ENCODE results near the gene C2CD2L.
A peak's percentile ranks its signal among the peaks of the same experiment; 100 is the strongest.
"Not testable (repeated sequence)": the region's sequence is repeated elsewhere in the genome, so short reads cannot be mapped to it uniquely, and the experiment has no call there.

C2CD2L gene

GRCh38 chr11:119106564-119107537 lies at the start of gene C2CD2L:
TSS of gene C2CD2L (plus strand) at chr11:119107344. CDS start at chr11:119107742, 398 bp downstream.
- no peak for DNase-seq (ENCODE audit: low read depth, low spot score)
- ChIA-PET CTCF (interaction anchor here (0.6 to 3.8 kb wide), 13 partner anchors 8 to 268 kb away, joined by 3 to 23 read pairs (median 4); partner anchors contain the start of gene CBL), POLR2A (interaction anchor here (0.8 to 1.7 kb wide), 7 partner anchors 9 to 210 kb away, joined by 3 to 8 read pairs (median 3); partner anchors contain the start of genes HINFP, HMBS and VPS11)
- no peak for TF ChIP-seq CTCF (IDR thresholded peaks at IDR 0.05; ENCODE audit: insufficient read depth, low read length, missing control alignments)
- peak within 1 kb of the TSS; percentile 82 for H3K4me3 ChIP-seq (ENCODE audit: low read depth, low read length)

- H3K4me3 ChIP-seq (ENCODE audit: low read depth, low read length); DNase-seq (ENCODE audit: low read depth, low spot score): not testable (repeated sequence)
- CTCF ChIA-PET = interaction anchor here (2.0 kb wide), 1 partner anchor 28 kb away, joined by 5 read pairs; no protein-coding TSS in a partner anchor
- POLR2A ChIA-PET = interaction anchor here (1.9 kb wide), 1 partner anchor 8 kb away, joined by 6 read pairs; the partner anchor contains the start of gene VPS11
Measured at GRCh38 chr11:119059128-119059527, 48.0 kb upstream of the C2CD2L start.

GRCh38 chr11:119061256-119061655 lies 45.9 kb upstream of the C2CD2L start:
- ChIA-PET POLR2A (no interaction called here), CTCF (interaction anchor here (0.6 kb wide), 1 partner anchor 67 kb away, joined by 3 read pairs; no protein-coding TSS in a partner anchor)
- no peak for DNase-seq (ENCODE audit: low read depth, low spot score)
- TF ChIP-seq CTCF (IDR thresholded peaks at IDR 0.05; ENCODE audit: insufficient read depth, low read length, missing control alignments) = no peak
- no peak overlapping the region for H3K4me3 ChIP-seq (ENCODE audit: low read depth, low read length)

GRCh38 chr11:119062779-119063178 lies 44.4 kb upstream of the C2CD2L start:
- CTCF ChIA-PET = interaction anchor here (1.0 to 1.1 kb wide), 2 partner anchors 134 to 261 kb away, joined by 3 to 4 read pairs; no protein-coding TSS in a partner anchor
- no peak for TF ChIP-seq CTCF (IDR thresholded peaks at IDR 0.05; ENCODE audit: insufficient read depth, low read length, missing control alignments)
- POLR2A ChIA-PET = no interaction called here
- no peak for DNase-seq (ENCODE audit: low read depth, low spot score)
- no peak overlapping the region for H3K4me3 ChIP-seq (ENCODE audit: low read depth, low read length)

- CTCF ChIA-PET = interaction anchor here (0.8 to 2.3 kb wide), 5 partner anchors 10 to 258 kb away, joined by 3 to 9 read pairs (median 7); partner anchors contain the start of gene HMBS
- no peak overlapping the region for H3K4me3 ChIP-seq (ENCODE audit: low read depth, low read length)
- POLR2A ChIA-PET = interaction anchor here (0.6 to 1.0 kb wide), 2 partner anchors 15 to 20 kb away, joined by 3 to 4 read pairs; no protein-coding TSS in a partner anchor
- TF ChIP-seq CTCF (IDR thresholded peaks at IDR 0.05; ENCODE audit: insufficient read depth, low read length, missing control alignments) = peak; percentile 58
- DNase-seq (ENCODE audit: low read depth, low spot score) = no peak
Measured at GRCh38 chr11:119065369-119065768, 41.8 kb upstream of the C2CD2L start.

- no peak for TF ChIP-seq CTCF (IDR thresholded peaks at IDR 0.05; ENCODE audit: insufficient read depth, low read length, missing control alignments)
- CTCF ChIA-PET = interaction anchor here (0.8 to 2.0 kb wide), 13 partner anchors 10 to 270 kb away, joined by 3 to 9 read pairs (median 4); partner anchors contain the start of genes DPAGT1 and HMBS
- peak; percentile 77 for DNase-seq (ENCODE audit: low read depth, low spot score)
- POLR2A ChIA-PET = interaction anchor here (0.6 to 1.8 kb wide), 11 partner anchors 9 to 49 kb away, joined by 3 to 15 read pairs (median 4); partner anchors contain the start of genes C2CD2L, DPAGT1, HMBS and HYOU1
- H3K4me3 ChIP-seq (ENCODE audit: low read depth, low read length) = peak within 1 kb of the TSS; percentile 92
Measured at GRCh38 chr11:119067371-119068222, 39.5 kb upstream of the C2CD2L start, which contains the start of gene VPS11. TSS of gene VPS11 (plus strand) at chr11:119067818. CDS start at chr11:119067824, 6 bp downstream.

Measured in AG04449 (cell line).